ENCODE measurements around the gene MOCOS. TPM values are rescaled to one million over a fixed set of nuclear protein-coding genes. Genes with fewer than 3 reads are reported as not detected.

The MOCOS gene
- total RNA-seq, 1 donor from 2014 or later, result 15.3 TPM

DNA sequence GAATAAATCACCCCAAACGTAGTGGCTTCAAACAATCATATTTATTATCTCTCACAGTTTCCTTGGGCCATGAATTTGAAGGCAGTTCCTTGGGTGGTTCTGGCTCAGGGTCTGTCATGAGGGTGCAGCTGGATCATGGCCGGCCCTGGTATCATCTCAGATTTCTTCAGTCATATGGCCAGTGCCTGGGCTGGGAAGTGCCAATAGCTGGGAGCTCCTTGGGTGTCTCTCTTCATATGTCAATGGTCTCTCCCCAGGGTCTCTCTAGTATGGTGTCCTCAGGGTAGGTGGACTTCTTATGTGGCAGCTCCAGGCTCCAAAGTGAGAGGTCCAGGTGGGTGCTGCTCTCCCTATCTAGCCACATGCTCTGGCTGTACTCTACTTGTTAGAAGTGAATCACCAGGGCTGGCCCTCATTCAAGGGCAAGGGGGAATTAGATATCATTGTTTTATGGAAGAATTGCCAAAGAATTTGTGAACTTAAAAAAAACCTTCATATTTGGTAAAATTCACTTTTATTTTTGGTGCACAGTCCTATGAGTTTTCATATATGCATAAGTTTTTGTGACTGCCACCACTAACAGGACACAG is 125.6 kb downstream of the MOCOS start:
- no peak for TF ChIP-seq CTCF (IDR thresholded peaks at IDR 0.05; ENCODE audit: insufficient read depth, low read length, poor library complexity, severe bottlenecking)
- DNase-seq (ENCODE audit: low read depth), result no peak

DNA sequence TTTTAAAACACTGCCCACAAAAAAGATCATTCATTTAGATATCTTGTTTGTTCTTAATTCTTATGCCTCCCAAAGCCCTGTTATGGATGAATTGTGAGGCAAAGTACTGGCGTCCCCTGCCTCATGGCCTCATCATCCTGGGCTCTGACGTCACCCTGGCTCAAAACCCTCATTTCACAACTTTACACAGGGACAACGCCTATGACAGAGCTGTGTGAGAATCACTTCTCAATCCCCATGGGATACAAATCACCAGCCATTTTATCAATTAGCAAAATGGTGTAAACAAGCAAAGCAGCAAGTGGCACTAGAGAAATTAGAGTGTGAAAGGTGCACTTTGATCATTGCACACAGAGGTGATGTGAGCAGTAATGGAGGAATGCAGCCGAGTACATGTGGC is 126.8 kb downstream of the MOCOS start:
- no peak for TF ChIP-seq CTCF (IDR thresholded peaks at IDR 0.05; ENCODE audit: insufficient read depth, low read length, poor library complexity, severe bottlenecking)
- no peak overlapping the region for H3K4me3 ChIP-seq (ENCODE audit: low read depth, low read length)
- H3K27me3 ChIP-seq (ENCODE audit: control insufficient read depth, insufficient read depth, low read length), result no peaks in the 10 kb centered on the region
- no peaks in the 10 kb centered on the region for H3K36me3 ChIP-seq (ENCODE audit: control insufficient read depth, insufficient read depth, low read length)
- no peak for DNase-seq (ENCODE audit: low read depth)

More for the DNA sequence above, 125.6 kb downstream of the MOCOS start:
- H3K27me3 ChIP-seq (ENCODE audit: control insufficient read depth, insufficient read depth, low read length), result no peaks in the 10 kb centered on the region
- H3K4me3 ChIP-seq (ENCODE audit: low read depth, low read length), result no peak overlapping the region
- no peaks in the 10 kb centered on the region for H3K36me3 ChIP-seq (ENCODE audit: control insufficient read depth, insufficient read depth, low read length)

GRCh38 chr18:36314754-36315153 is 127.5 kb downstream of the MOCOS start:
- peak; percentile 98 for DNase-seq (ENCODE audit: low read depth)
- Histone ChIP-seq H3K36me3 (ENCODE audit: control insufficient read depth, insufficient read depth, low read length) (no peaks in the 10 kb centered on the region), H3K4me3 (ENCODE audit: low read depth, low read length) (no peak overlapping the region), H3K27me3 (ENCODE audit: control insufficient read depth, insufficient read depth, low read length) (no peaks in the 10 kb centered on the region)
- no peak for TF ChIP-seq CTCF (IDR thresholded peaks at IDR 0.05; ENCODE audit: insufficient read depth, low read length, poor library complexity, severe bottlenecking)

DNA sequence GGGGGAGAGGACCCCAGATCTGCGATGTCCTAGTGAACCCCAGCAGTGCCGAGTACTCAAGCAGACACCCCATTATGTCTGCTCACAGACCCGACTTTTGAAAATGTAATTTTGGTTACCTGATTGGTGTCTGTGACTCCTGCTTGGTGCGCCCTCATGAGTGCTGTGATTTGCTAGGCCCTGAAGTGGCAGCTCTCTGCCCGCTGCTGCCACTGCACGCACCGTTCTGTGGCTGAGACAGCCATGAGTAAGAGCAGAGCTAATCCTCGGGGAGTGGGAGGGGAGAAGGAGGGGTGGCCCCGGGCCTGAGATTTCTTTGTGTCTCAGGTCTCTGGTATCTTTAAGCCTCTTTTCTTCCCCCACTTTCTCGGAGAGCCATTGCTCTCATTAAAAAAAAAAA is 128.4 kb downstream of the MOCOS start:
- Histone ChIP-seq H3K36me3 (ENCODE audit: control insufficient read depth, insufficient read depth, low read length) (no peaks in the 10 kb centered on the region), H3K27me3 (ENCODE audit: control insufficient read depth, insufficient read depth, low read length) (no peaks in the 10 kb centered on the region), H3K4me3 (ENCODE audit: low read depth, low read length) (no peak overlapping the region)
- DNase-seq (ENCODE audit: low read depth), result no peak
- no peak for TF ChIP-seq CTCF (IDR thresholded peaks at IDR 0.05; ENCODE audit: insufficient read depth, low read length, poor library complexity, severe bottlenecking)

DNA sequence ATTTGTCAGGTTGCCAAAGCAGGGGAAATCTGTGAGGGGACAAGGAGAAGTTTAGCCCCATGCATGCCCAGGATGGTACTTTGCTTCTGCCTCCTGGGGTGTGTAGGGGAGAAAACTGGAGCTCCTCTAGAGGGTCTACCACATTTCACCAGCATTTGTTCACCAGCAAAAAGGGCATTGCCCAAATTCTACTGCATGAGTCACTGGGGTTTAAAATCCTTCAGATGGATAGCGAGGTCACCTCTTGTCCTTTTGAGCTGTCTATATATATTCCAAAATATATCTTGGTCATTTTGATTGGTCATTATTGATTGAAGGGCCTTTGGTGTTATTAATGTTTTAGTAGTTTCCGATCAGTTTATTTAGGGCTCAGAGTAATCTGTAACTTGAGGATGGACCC is 128.9 kb downstream of the MOCOS start:
- TF ChIP-seq CTCF (IDR thresholded peaks at IDR 0.05; ENCODE audit: insufficient read depth, low read length, poor library complexity, severe bottlenecking), result no peak
- no peaks in the 10 kb centered on the region for H3K36me3 ChIP-seq (ENCODE audit: control insufficient read depth, insufficient read depth, low read length)

More for the DNA sequence above, 128.9 kb downstream of the MOCOS start:
- H3K27me3 ChIP-seq (ENCODE audit: control insufficient read depth, insufficient read depth, low read length), result no peaks in the 10 kb centered on the region
- DNase-seq (ENCODE audit: low read depth), result no peak
- no peak overlapping the region for H3K4me3 ChIP-seq (ENCODE audit: low read depth, low read length)

Other genes with a start within 250 kb of the MOCOS start
- 58.6 and 64.8 TPM in 2 replicates for gene RPRD1A, start 119.9 kb upstream of the MOCOS start, total RNA-seq
- gene SLC39A6, start 58.2 kb upstream of the MOCOS start, total RNA-seq, result 94.1 and 98.0 TPM in 2 replicates
- gene ELP2, start 57.6 kb upstream of the MOCOS start, total RNA-seq, result 60.7 and 63.9 TPM in 2 replicates
- gene FHOD3, start 110.2 kb downstream of the MOCOS start, total RNA-seq, result 47.2 and 57.3 TPM in 2 replicates